ENCODE measurements around the gene RNF25. TPM values are rescaled to one million over a fixed set of nuclear protein-coding genes. Genes with fewer than 3 reads are reported as not detected.
A peak's percentile ranks its signal among the peaks of the same experiment; 100 is the strongest.

Gene RNF25
- total RNA-seq, 1 donor from 2014 or later: 44.7 TPM

DNA sequence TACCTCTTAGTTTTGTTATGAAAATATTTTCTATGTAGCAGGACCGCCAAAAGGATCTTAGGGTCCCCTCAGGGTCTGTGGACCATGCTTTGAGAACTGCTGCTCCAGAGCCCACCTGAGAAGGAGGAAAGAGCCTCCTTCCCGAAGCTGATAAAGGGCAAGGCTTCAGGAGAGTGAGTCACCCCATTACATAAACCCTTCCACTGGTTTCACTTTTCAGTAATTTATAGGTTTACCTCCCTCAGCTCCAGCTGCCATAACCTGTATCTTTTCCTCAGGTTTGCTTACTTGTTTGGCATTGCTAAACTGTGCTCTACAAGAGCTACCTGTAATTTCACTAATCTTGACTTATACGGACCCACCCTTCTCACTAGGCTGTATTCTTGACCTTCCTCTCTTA, 45.5 kb upstream of the RNF25 start:
- no peaks in the 10 kb centered on the region for H3K4me1 ChIP-seq (ENCODE audit: insufficient read depth, low read length)
- Mint-ChIP-seq H3K4me1 (ENCODE audit: low read depth, unreplicated experiment) (peaks cover 13% of the 10 kb centered on the region), H3K36me3 (ENCODE audit: low read depth, unreplicated experiment) (peaks cover 14% of the 10 kb centered on the region), H3K27ac (ENCODE audit: unreplicated experiment) (no peak overlapping the region), H3K4me3 (ENCODE audit: unreplicated experiment) (no peak overlapping the region), H3K27me3 (ENCODE audit: low read depth, unreplicated experiment) (no peaks in the 10 kb centered on the region), H3K9me3 (ENCODE audit: unreplicated experiment) (no peaks in the 10 kb centered on the region)
- no peak overlapping the region for H3K9ac ChIP-seq (ENCODE audit: low read length)
- DNase-seq (ENCODE audit: low read depth) (peak; percentile 30), FAIRE-seq (no peak)
- no peaks in the 10 kb centered on the region for H3K27me3 ChIP-seq (ENCODE audit: insufficient read depth, low read length)
- H3K9me3 ChIP-seq (ENCODE audit: insufficient read depth, low read depth, low read length): no peaks in the 10 kb centered on the region
- peaks cover 2% of the 10 kb centered on the region for H3K36me3 ChIP-seq (ENCODE audit: insufficient read depth, low read length)
- H3K4me3 ChIP-seq (ENCODE audit: insufficient read depth, low read depth, low read length): no peak overlapping the region
- H4K20me1 ChIP-seq (ENCODE audit: insufficient read depth, low read length): peaks cover 38% of the 10 kb centered on the region
- no peak overlapping the region for H3K27ac ChIP-seq (ENCODE audit: low read depth, low read length)
- no peak overlapping the region for H2AFZ ChIP-seq (ENCODE audit: low read depth, low read length)
- H3K4me2 ChIP-seq (ENCODE audit: low read length): peak overlapping the region; percentile 24
- TF ChIP-seq EZH2 (IDR thresholded peaks at IDR 0.05; ENCODE audit: insufficient read depth, low read length): no peak
- TF ChIP-seq, protein P1, sequence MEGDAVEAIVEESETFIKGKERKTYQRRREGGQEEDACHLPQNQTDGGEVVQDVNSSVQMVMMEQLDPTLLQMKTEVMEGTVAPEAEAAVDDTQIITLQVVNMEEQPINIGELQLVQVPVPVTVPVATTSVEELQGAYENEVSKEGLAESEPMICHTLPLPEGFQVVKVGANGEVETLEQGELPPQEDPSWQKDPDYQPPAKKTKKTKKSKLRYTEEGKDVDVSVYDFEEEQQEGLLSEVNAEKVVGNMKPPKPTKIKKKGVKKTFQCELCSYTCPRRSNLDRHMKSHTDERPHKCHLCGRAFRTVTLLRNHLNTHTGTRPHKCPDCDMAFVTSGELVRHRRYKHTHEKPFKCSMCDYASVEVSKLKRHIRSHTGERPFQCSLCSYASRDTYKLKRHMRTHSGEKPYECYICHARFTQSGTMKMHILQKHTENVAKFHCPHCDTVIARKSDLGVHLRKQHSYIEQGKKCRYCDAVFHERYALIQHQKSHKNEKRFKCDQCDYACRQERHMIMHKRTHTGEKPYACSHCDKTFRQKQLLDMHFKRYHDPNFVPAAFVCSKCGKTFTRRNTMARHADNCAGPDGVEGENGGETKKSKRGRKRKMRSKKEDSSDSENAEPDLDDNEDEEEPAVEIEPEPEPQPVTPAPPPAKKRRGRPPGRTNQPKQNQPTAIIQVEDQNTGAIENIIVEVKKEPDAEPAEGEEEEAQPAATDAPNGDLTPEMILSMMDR (IDR thresholded peaks at IDR 0.05; ENCODE audit: insufficient read depth, low read depth, low read length): no peak
- H3K79me2 ChIP-seq (ENCODE audit: insufficient read depth, low read length): peaks cover 82% of the 10 kb centered on the region

DNA sequence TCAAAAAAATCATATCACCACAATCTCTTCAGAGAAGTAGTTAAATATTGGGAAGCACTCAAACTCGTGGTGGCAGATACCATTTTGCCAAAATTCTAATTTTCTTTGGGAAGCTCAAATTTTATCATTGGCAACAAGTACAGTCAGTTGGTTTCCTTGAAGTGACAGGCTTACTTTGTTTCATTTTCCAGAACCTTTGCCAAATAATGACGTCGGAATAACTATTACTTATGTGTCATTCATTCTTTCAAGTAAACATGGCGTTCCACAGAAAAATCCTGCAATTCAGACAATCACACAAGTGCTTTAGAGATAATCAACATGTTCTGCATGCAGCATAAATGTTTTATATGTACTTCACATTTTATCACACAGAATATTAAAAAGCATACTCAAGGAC, 44.3 kb upstream of the RNF25 start:
- no peaks in the 10 kb centered on the region for H3K27me3 ChIP-seq (ENCODE audit: insufficient read depth, low read length)
- no peak overlapping the region for H3K4me3 ChIP-seq (ENCODE audit: insufficient read depth, low read depth, low read length)
- H3K36me3 Mint-ChIP-seq (ENCODE audit: low read depth, unreplicated experiment): peaks cover 14% of the 10 kb centered on the region
- peaks cover 79% of the 10 kb centered on the region for H3K79me2 ChIP-seq (ENCODE audit: insufficient read depth, low read length)
- DNase-seq (ENCODE audit: low read depth) (peak; percentile 57), FAIRE-seq (no peak)
- no peak overlapping the region for H2AFZ ChIP-seq (ENCODE audit: low read depth, low read length)
- H3K9me3 Mint-ChIP-seq (ENCODE audit: unreplicated experiment): no peaks in the 10 kb centered on the region
- H3K4me3 Mint-ChIP-seq (ENCODE audit: unreplicated experiment): no peak overlapping the region
- H3K27me3 Mint-ChIP-seq (ENCODE audit: low read depth, unreplicated experiment): no peaks in the 10 kb centered on the region
- H4K20me1 ChIP-seq (ENCODE audit: insufficient read depth, low read length): peaks cover 33% of the 10 kb centered on the region
- no peak overlapping the region for H3K4me2 ChIP-seq (ENCODE audit: low read length)
- TF ChIP-seq EZH2 (IDR thresholded peaks at IDR 0.05; ENCODE audit: insufficient read depth, low read length): no peak
- TF ChIP-seq, protein P1 (IDR thresholded peaks at IDR 0.05; ENCODE audit: insufficient read depth, low read depth, low read length): no peak
- H3K9me3 ChIP-seq (ENCODE audit: insufficient read depth, low read depth, low read length): no peaks in the 10 kb centered on the region
- no peak overlapping the region for H3K27ac Mint-ChIP-seq (ENCODE audit: unreplicated experiment)
- no peak overlapping the region for H3K9ac ChIP-seq (ENCODE audit: low read length)
- peaks cover 16% of the 10 kb centered on the region for H3K4me1 Mint-ChIP-seq (ENCODE audit: low read depth, unreplicated experiment)
- H3K36me3 ChIP-seq (ENCODE audit: insufficient read depth, low read length): peaks cover 2% of the 10 kb centered on the region
- no peaks in the 10 kb centered on the region for H3K4me1 ChIP-seq (ENCODE audit: insufficient read depth, low read length)
- H3K27ac ChIP-seq (ENCODE audit: low read depth, low read length): no peak overlapping the region

DNA sequence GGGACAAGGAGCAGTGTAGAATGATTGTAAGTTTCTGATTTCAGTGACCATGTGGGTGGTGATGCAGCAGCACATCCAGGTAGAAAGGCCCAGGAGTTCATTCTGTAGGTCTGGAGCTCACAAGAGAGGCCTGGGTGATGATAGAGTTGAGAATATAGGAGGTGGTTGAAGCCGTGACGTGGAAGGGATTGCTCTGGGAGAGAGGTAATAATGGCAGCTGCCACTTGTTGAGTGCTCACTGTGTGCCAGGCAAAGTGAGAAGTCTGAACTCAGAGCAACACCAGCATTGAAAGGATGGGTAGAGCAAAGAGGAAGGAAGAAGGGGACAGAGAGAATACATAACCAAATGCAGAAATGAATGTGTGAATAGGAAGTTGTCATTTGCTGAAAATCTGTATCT, 42.1 kb upstream of the RNF25 start:
- Histone ChIP-seq H3K9ac (ENCODE audit: low read length) (no peak overlapping the region), H3K4me3 (ENCODE audit: insufficient read depth, low read depth, low read length) (no peak overlapping the region), H3K36me3 (ENCODE audit: insufficient read depth, low read length) (peaks cover 2% of the 10 kb centered on the region), H3K4me1 (ENCODE audit: insufficient read depth, low read length) (no peaks in the 10 kb centered on the region), H4K20me1 (ENCODE audit: insufficient read depth, low read length) (peaks cover 21% of the 10 kb centered on the region), H3K27ac (ENCODE audit: low read depth, low read length) (no peak overlapping the region), H2AFZ (ENCODE audit: low read depth, low read length) (no peak overlapping the region), H3K79me2 (ENCODE audit: insufficient read depth, low read length) (peaks cover 62% of the 10 kb centered on the region), H3K4me2 (ENCODE audit: low read length) (no peak overlapping the region), H3K9me3 (ENCODE audit: insufficient read depth, low read depth, low read length) (no peaks in the 10 kb centered on the region), H3K27me3 (ENCODE audit: insufficient read depth, low read length) (no peaks in the 10 kb centered on the region)
- Mint-ChIP-seq H3K27ac (ENCODE audit: unreplicated experiment) (no peak overlapping the region), H3K4me3 (ENCODE audit: unreplicated experiment) (no peak overlapping the region), H3K4me1 (ENCODE audit: low read depth, unreplicated experiment) (peaks cover 14% of the 10 kb centered on the region), H3K9me3 (ENCODE audit: unreplicated experiment) (no peaks in the 10 kb centered on the region), H3K27me3 (ENCODE audit: low read depth, unreplicated experiment) (no peaks in the 10 kb centered on the region), H3K36me3 (ENCODE audit: low read depth, unreplicated experiment) (peaks cover 10% of the 10 kb centered on the region)
- DNase-seq (ENCODE audit: low read depth) (no peak), FAIRE-seq (no peak)
- TF ChIP-seq, protein P1 (IDR thresholded peaks at IDR 0.05; ENCODE audit: insufficient read depth, low read depth, low read length): no peak
- no peak for TF ChIP-seq EZH2 (IDR thresholded peaks at IDR 0.05; ENCODE audit: insufficient read depth, low read length)
